HFFc6 (cell line): ENCODE results near the gene CNST. TPM values are rescaled to one million over a fixed set of nuclear protein-coding genes. Genes with fewer than 3 reads are reported as not detected.

Source experiments
- DNase-seq: peaks from one replicate; pipeline ENCODE4 v3.0.0-alpha.2; 2018
- H3K27ac Mint-ChIP-seq: 2 replicates; pipeline ENCODE4 v1.8.0; 2020; ENCODE audit warnings: mild to moderate bottlenecking, mixed read lengths
- H3K27me3 Mint-ChIP-seq: 2 replicates; pipeline ENCODE4 v1.8.0; 2021; ENCODE audit warnings: mild to moderate bottlenecking, moderate library complexity, mixed read lengths; ENCODE audit not compliant: insufficient read depth
- H3K36me3 Mint-ChIP-seq: 2 replicates; pipeline ENCODE4 v1.8.0; 2021; ENCODE audit warnings: low read depth, mixed read lengths
- H3K4me1 Mint-ChIP-seq: 2 replicates; pipeline ENCODE4 v1.8.0; 2020; ENCODE audit warnings: low read depth, mixed read lengths
- H3K4me3 Mint-ChIP-seq: 2 replicates; pipeline ENCODE4 v1.8.0; 2020; ENCODE audit warnings: mild to moderate bottlenecking, moderate library complexity, mixed read lengths
- H3K9me3 Mint-ChIP-seq: 2 replicates; pipeline ENCODE4 v1.8.0; 2020; ENCODE audit warnings: mild to moderate bottlenecking, mixed read lengths
- CTCF ChIP-seq: fragments of 200-600 bp; sonication (generic); IDR thresholded peaks from 2 replicates; pipeline ENCODE4 v1.5.0; 2021; ENCODE audit warnings: antibody characterized with exemption, mild to moderate bottlenecking
- total RNA-seq, 6 experiments: library from RNA; stranded (reverse); fragmentation: NEBNext Ultra II Directional; extraction: Animal tissue kit (Norgen Biotek cat#: 25700); gene quantifications; 2 replicates in 1 of 6; 3 replicates in 5 of 6; pipeline ENCODE4 v1.2.3, GENCODE V29; 2021

The CNST gene
- total RNA-seq, 6 experiments from 2014 or later = 56.4 to 67.9 (median 59.6) TPM

GRCh38 chr1:246533371-246533905, 32.8 kb upstream of the CNST start:
- Mint-ChIP-seq H3K27me3 (peaks cover 9% of the 10 kb centered on the region; the same call in 1 of the 2 replicates), H3K27ac (no peak overlapping the region), H3K36me3 (peaks cover 16% of the 10 kb centered on the region), H3K4me1 (peaks cover 5% of the 10 kb centered on the region; the same call in 1 of the 2 replicates), H3K9me3 (peaks cover 22% of the 10 kb centered on the region), H3K4me3 (no peak overlapping the region)
- DNase-seq = no peak
- TF ChIP-seq CTCF = no peak

- TF ChIP-seq CTCF = no peak
- Mint-ChIP-seq H3K4me1 (peaks cover 5% of the 10 kb centered on the region; the same call in 1 of the 2 replicates), H3K27me3 (peaks cover 8% of the 10 kb centered on the region; the same call in 1 of the 2 replicates), H3K9me3 (peaks cover 21% of the 10 kb centered on the region), H3K4me3 (no peak overlapping the region), H3K36me3 (peaks cover 23% of the 10 kb centered on the region), H3K27ac (no peak overlapping the region)
- no peak for DNase-seq
Observed at GRCh38 chr1:246534114-246534513, 32.1 kb upstream of the CNST start.

GRCh38 chr1:246537441-246537840, 28.8 kb upstream of the CNST start:
- no peak for DNase-seq

GRCh38 chr1:246537887-246538286, 28.4 kb upstream of the CNST start:
- Mint-ChIP-seq H3K27ac (no peak overlapping the region), H3K27me3 (0 out of 2 replicates have a peak, but pooled peaks cover 4% of the 10 kb centered on the region)
- no peak for TF ChIP-seq CTCF

More at GRCh38 chr1:246537441-246537840, 28.8 kb upstream of the CNST start:
- H3K36me3 Mint-ChIP-seq = peaks cover 13% of the 10 kb centered on the region
- no peaks in the 10 kb centered on the region for H3K9me3 Mint-ChIP-seq
- H3K4me1 Mint-ChIP-seq = peaks cover 5% of the 10 kb centered on the region; the same call in 1 of the 2 replicates
- H3K27me3 Mint-ChIP-seq = 0 out of 2 replicates have a peak, but pooled peaks cover 4% of the 10 kb centered on the region
- no peak for TF ChIP-seq CTCF
- H3K27ac Mint-ChIP-seq = no peak overlapping the region
- no peak overlapping the region for H3K4me3 Mint-ChIP-seq

GRCh38 chr1:246540738-246541491, 25.3 kb upstream of the CNST start:
- Mint-ChIP-seq H3K4me3 (no peak overlapping the region), H3K9me3 (no peaks in the 10 kb centered on the region), H3K27ac (no peak overlapping the region), H3K27me3 (no peaks in the 10 kb centered on the region), H3K36me3 (peaks cover 20% of the 10 kb centered on the region), H3K4me1 (no peaks in the 10 kb centered on the region)
- DNase-seq = no peak
- TF ChIP-seq CTCF = no peak

More at GRCh38 chr1:246537887-246538286, 28.4 kb upstream of the CNST start:
- Mint-ChIP-seq H3K36me3 (peaks cover 13% of the 10 kb centered on the region), H3K9me3 (no peaks in the 10 kb centered on the region), H3K4me3 (no peak overlapping the region), H3K4me1 (peaks cover 5% of the 10 kb centered on the region; the same call in 1 of the 2 replicates)
- DNase-seq = no peak
